ENCODE results near the gene SIX2.

DNA sequence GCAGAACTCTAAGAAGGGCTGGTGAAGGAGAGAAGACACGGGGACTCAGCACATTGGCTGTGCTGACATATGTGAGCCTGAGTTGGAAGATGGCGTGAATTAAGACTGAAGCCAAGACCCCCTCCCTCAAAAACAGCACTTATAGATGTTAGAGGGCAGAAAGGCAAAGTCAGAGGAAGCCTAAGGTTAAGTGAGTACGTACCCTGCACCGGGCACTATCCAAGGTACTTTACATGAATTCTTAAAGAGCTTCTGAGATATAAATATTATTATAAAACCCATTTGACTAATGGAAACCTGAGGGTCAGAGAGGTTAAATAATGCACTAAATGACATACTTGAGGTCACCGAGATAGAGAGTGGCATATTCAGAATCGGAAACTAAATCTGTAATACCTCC, 42.2 kb downstream of the SIX2 start:
- TF ChIP-seq, protein P1, sequence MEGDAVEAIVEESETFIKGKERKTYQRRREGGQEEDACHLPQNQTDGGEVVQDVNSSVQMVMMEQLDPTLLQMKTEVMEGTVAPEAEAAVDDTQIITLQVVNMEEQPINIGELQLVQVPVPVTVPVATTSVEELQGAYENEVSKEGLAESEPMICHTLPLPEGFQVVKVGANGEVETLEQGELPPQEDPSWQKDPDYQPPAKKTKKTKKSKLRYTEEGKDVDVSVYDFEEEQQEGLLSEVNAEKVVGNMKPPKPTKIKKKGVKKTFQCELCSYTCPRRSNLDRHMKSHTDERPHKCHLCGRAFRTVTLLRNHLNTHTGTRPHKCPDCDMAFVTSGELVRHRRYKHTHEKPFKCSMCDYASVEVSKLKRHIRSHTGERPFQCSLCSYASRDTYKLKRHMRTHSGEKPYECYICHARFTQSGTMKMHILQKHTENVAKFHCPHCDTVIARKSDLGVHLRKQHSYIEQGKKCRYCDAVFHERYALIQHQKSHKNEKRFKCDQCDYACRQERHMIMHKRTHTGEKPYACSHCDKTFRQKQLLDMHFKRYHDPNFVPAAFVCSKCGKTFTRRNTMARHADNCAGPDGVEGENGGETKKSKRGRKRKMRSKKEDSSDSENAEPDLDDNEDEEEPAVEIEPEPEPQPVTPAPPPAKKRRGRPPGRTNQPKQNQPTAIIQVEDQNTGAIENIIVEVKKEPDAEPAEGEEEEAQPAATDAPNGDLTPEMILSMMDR (IDR thresholded peaks at IDR 0.05 in 4 of 5, conservative IDR thresholded peaks at IDR 0.05 in 1 of 5) = no peak
- TF ChIP-seq POLR2A (IDR thresholded peaks at IDR 0.05) = no peak
